DOHH2 (cell line): Measurements from ENCODE around the gene RAC3.

Experiments
- H3F3A ChIP-seq: fragments of 200-600 bp; sonication (generic), shearing (Covaris generic); 2 replicates; pipeline ENCODE4 v1.6.0; 2016; ENCODE audit warnings: antibody characterized with exemption, mild to moderate bottlenecking; ENCODE audit not compliant: control insufficient read depth, insufficient read depth
- H3K27ac ChIP-seq: fragments of 200-600 bp; sonication (generic); 2 replicates; pipeline ENCODE4 v1.5.1; 2014; ENCODE audit warnings: low read depth, mild to moderate bottlenecking, low read length, moderate library complexity
- H3K27me3 ChIP-seq: fragments of 200-600 bp; sonication (generic); 2 replicates; pipeline ENCODE4 v1.6.1; 2014; ENCODE audit warnings: mild to moderate bottlenecking, low read length, mixed read lengths; ENCODE audit not compliant: control insufficient read depth
- H3K36me3 ChIP-seq: fragments of 200-600 bp; sonication (generic); 2 replicates; pipeline ENCODE4 v1.6.1; 2014; ENCODE audit warnings: mild to moderate bottlenecking, low read length, moderate library complexity, mixed read lengths; ENCODE audit not compliant: control insufficient read depth
- H3K4me1 ChIP-seq: fragments of 200-600 bp; sonication (generic); 2 replicates; pipeline ENCODE4 v1.6.1; 2014; ENCODE audit warnings: mild to moderate bottlenecking, low read length, mixed read lengths; ENCODE audit not compliant: control insufficient read depth
- H3K4me2 ChIP-seq: fragments of 200-600 bp; sonication (generic); 2 replicates; pipeline ENCODE4 v1.6.0; 2014; ENCODE audit warnings: mild to moderate bottlenecking, low read length, moderate library complexity
- H3K4me3 ChIP-seq: fragments of 200-600 bp; sonication (generic); 2 replicates; pipeline ENCODE4 v1.5.1; 2014; ENCODE audit warnings: mild to moderate bottlenecking, low read length, mixed read lengths
- H3K79me2 ChIP-seq: fragments of 200-600 bp; sonication (generic); 2 replicates; pipeline ENCODE4 v1.6.1; 2014; ENCODE audit warnings: mild to moderate bottlenecking, low read length, mixed read lengths; ENCODE audit not compliant: control insufficient read depth
- H3K9me2 ChIP-seq: fragments of 200-600 bp; sonication (generic); replicated peaks from 2 replicates; pipeline ENCODE4 v1.6.1; 2014; ENCODE audit warnings: mild to moderate bottlenecking, low read length, mixed read lengths; ENCODE audit not compliant: control insufficient read depth
- H3K9me3 ChIP-seq: fragments of 200-600 bp; sonication (generic); 2 replicates; pipeline ENCODE4 v1.6.1; 2014; ENCODE audit warnings: antibody characterized with exemption, low read length, mixed read lengths; ENCODE audit not compliant: control insufficient read depth, insufficient read depth
- H4K20me1 ChIP-seq: fragments of 200-600 bp; sonication (generic); 2 replicates; pipeline ENCODE4 v1.6.0; 2014; ENCODE audit warnings: low read depth, mild to moderate bottlenecking, antibody characterized with exemption, low read length, moderate library complexity; ENCODE audit not compliant: control insufficient read depth, insufficient read depth
- CTCF ChIP-seq: fragments of 200-600 bp; sonication (generic); IDR thresholded peaks from one replicate; pipeline ENCODE4 v1.5.1; 2014; ENCODE audit warnings: antibody characterized with exemption, mild to moderate bottlenecking, low read depth, low read length; ENCODE audit not compliant: poor library complexity, severe bottlenecking
- EZH2phosphoT487 ChIP-seq: fragments of 200-600 bp; sonication (generic); IDR thresholded peaks from 2 replicates; pipeline ENCODE4 v1.6.1; 2017; ENCODE audit warnings: borderline replicate concordance, mild to moderate bottlenecking, antibody characterized with exemption, low read length, moderate library complexity, mixed read lengths

Gene RAC3

DNA sequence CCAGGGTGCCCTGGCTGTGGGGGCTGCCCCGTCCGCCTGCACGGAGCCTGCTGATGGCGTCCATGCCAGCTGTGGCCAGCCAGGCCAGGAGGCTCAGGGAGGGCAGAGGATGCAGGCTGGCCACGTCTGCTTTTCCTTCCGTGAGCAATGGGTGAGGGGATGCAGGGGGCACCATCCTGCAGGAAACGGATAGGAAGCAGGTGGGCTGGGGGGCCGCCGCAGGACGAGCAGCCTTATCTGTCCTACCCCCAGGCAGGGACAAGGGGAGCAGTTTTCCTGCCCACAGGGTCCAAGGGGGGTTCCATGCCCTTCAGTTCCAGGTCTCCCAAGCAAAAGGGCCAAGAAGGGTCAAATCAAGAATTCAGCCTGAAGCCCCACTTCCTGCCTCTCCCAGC lies 27.4 kb downstream of the RAC3 start:
- no peaks in the 10 kb centered on the region for H3K9me3 ChIP-seq
- H3F3A ChIP-seq: no peaks in the 10 kb centered on the region
- H3K4me2 ChIP-seq: no peak overlapping the region
- H3K27ac ChIP-seq: no peak overlapping the region
- no peaks in the 10 kb centered on the region for H3K27me3 ChIP-seq
- peaks cover under 1% of the 10 kb centered on the region; the same call in 1 of the 2 replicates for H4K20me1 ChIP-seq
- H3K36me3 ChIP-seq: peaks cover 91% of the 10 kb centered on the region
- H3K9me2 ChIP-seq: no peaks in the 10 kb centered on the region
- TF ChIP-seq EZH2phosphoT487: no peak
- TF ChIP-seq CTCF: no peak
- peaks cover 12% of the 10 kb centered on the region for H3K79me2 ChIP-seq
- peaks cover 5% of the 10 kb centered on the region for H3K4me1 ChIP-seq
- no peak overlapping the region for H3K4me3 ChIP-seq

DNA sequence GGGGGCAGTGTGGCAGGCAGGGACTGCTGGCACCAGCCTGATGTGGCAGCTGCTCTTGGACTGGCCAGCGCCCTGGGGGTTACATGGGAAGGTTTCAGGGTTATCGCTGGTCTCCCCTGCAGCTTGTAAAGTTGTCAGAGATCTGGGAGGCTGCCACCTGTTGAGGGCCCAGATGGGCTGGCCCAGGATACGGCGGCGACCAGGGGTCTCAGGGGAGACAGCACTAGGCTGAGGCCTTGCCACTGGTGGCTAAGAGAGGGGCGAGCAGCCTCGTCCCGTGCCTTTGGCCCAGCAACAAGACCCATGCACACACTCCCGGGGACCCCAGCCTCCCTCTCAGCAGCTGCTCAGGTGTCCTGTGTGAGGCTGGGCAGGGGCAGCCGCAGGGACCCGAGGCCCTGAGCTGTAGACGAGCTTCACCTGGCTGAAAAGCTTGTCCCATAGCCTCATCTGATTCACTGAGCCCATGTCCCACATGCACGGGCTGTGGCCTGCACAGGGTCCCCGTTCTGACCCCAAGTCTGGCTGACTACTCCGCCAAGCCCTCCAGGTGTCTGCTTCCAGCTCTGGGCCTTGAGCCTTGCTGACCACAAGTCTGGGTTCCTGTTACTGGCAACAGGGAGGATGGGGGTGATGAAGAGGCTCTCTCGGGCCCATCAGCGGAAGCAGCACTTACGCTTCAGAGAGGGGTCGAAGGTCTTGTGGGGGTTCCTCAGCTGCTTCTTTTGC lies 28.0 kb downstream of the RAC3 start:
- H3K4me3 ChIP-seq: no peak overlapping the region
- H3K27me3 ChIP-seq: no peaks in the 10 kb centered on the region
- no peaks in the 10 kb centered on the region for H3F3A ChIP-seq
- TF ChIP-seq EZH2phosphoT487 (no peak), CTCF (no peak)
- H4K20me1 ChIP-seq: peaks cover 6% of the 10 kb centered on the region; the same call in 1 of the 2 replicates
- peaks cover 18% of the 10 kb centered on the region for H3K79me2 ChIP-seq
- no peaks in the 10 kb centered on the region for H3K9me2 ChIP-seq
- no peak overlapping the region for H3K27ac ChIP-seq
- peaks cover 10% of the 10 kb centered on the region for H3K4me1 ChIP-seq
- peaks cover 97% of the 10 kb centered on the region for H3K36me3 ChIP-seq
- no peak overlapping the region for H3K4me2 ChIP-seq
- H3K9me3 ChIP-seq: no peaks in the 10 kb centered on the region

- TF ChIP-seq EZH2phosphoT487 (no peak), CTCF (no peak)
- peaks cover 24% of the 10 kb centered on the region for H3K79me2 ChIP-seq
- H4K20me1 ChIP-seq: peaks cover 6% of the 10 kb centered on the region; the same call in 1 of the 2 replicates
Measured at GRCh38 chr17:82060001-82060380, 28.5 kb downstream of the RAC3 start.

More at GRCh38 chr17:82060001-82060380, 28.5 kb downstream of the RAC3 start:
- Histone ChIP-seq H3K36me3 (peaks cover 97% of the 10 kb centered on the region), H3K9me2 (no peaks in the 10 kb centered on the region), H3K4me3 (no peak overlapping the region), H3F3A (no peaks in the 10 kb centered on the region), H3K4me1 (peaks cover 13% of the 10 kb centered on the region), H3K27me3 (no peaks in the 10 kb centered on the region), H3K27ac (no peak overlapping the region), H3K4me2 (no peak overlapping the region), H3K9me3 (no peaks in the 10 kb centered on the region)
